K562 (cell line): Measurements from ENCODE around the gene CCDC71L. TPM values are rescaled to one million over a fixed set of nuclear protein-coding genes. Genes with fewer than 3 reads are reported as not detected.

Experiments used
- CBX1 ChIP-seq: sonication (generic); IDR thresholded peaks from 2 replicates; pipeline ENCODE4 v1.6.1; 2016; ENCODE audit warnings: antibody characterized with exemption, low read depth, mild to moderate bottlenecking
- DPF2 ChIP-seq: fragments of 450-650 bp; IDR thresholded peaks from 2 replicates; pipeline ENCODE4 v1.6.1; 2016
- GTF2E2 ChIP-seq: fragments of 200-800 bp; sonication (Bioruptor generic); IDR thresholded peaks from 2 replicates; pipeline ENCODE4 v1.6.1; 2016; ENCODE audit warnings: missing genetic modification characterization, missing compliant biosample characterization
- HNRNPLL ChIP-seq: fragments of 200-400 bp; formaldehyde crosslinking; IDR thresholded peaks from 2 replicates; pipeline ENCODE4 v1.6.1; 2017; ENCODE audit warnings: low read length, low read depth, mild to moderate bottlenecking; ENCODE audit not compliant: poor library complexity, severe bottlenecking
- NEUROD1 ChIP-seq: fragments of 150-350 bp; IDR thresholded peaks from 2 replicates; pipeline ENCODE4 v1.6.1; 2014; ENCODE audit warnings: borderline replicate concordance, low read length, low read depth; ENCODE audit not compliant: partially characterized antibody
- POLR2AphosphoS5 ChIP-seq: IDR thresholded peaks from 2 replicates; pipeline ENCODE4 v1.6.1; 2011; ENCODE audit warnings: mild to moderate bottlenecking, low read depth, low read length, moderate library complexity; ENCODE audit not compliant: control insufficient read depth, insufficient read depth
- SMAD1 ChIP-seq: fragments of 150-350 bp; IDR thresholded peaks from 2 replicates; pipeline ENCODE4 v1.6.1; 2014; ENCODE audit warnings: low read length, low read depth; ENCODE audit not compliant: partially characterized antibody
- SMAD3 ChIP-seq: fragments of 450-650 bp; formaldehyde crosslinking; conservative IDR thresholded peaks from 2 replicates; pipeline ENCODE4 v1.4.0; 2020; ENCODE audit warnings: mild to moderate bottlenecking
- SUPT5H ChIP-seq: fragments of 450-650 bp; IDR thresholded peaks from 2 replicates; pipeline ENCODE4 v1.6.1; 2016
- TCF3 ChIP-seq: sonication (generic); formaldehyde crosslinking; IDR thresholded peaks from 2 replicates; pipeline ENCODE4 v1.4.0; 2020; ENCODE audit warnings: mild to moderate bottlenecking, missing genetic modification reagents
- TCF7L2 ChIP-seq: fragments of 150-350 bp; IDR thresholded peaks from 2 replicates; pipeline ENCODE4 v1.6.1; 2016; ENCODE audit warnings: low read depth, mild to moderate bottlenecking, low read length, moderate library complexity
- ZKSCAN1 ChIP-seq: fragments of 150-350 bp; IDR thresholded peaks from 2 replicates; pipeline ENCODE4 v1.6.1; 2016; ENCODE audit warnings: low read depth, low read length
- polyA plus RNA-seq, 8 experiments: library from polyadenylated mRNA; depleted of rRNA in 4 of 8; stranded (reverse) in 5 of 8; unstranded in 3 of 8; fragments of >200 nt; fragmentation: Nextera tagmentation in 2 of 8; fragmentation: Illumina TruSeq in 1 of 8; extraction: Ambion mirVana in 2 of 8; extraction: Trizol in 1 of 8; gene quantifications; 2 replicates each; pipeline versions ENCODE4 v1.2.1 to v1.2.3, GENCODE V29; 2011 to 2014; ENCODE audit warnings: inconsistent platforms in 1 of 8, missing spikeins in 1 of 8
- total RNA-seq, 7 experiments: library from RNA; depleted of rRNA in 6 of 7; stranded (reverse); fragments of >200 nt in 6 of 7; fragmentation: Illumina TruSeq in 2 of 7; extraction: Trizol in 2 of 7; gene quantifications; 2 replicates each; pipeline versions ENCODE4 v1.2.1 to v1.2.3, GENCODE V29; 2011 to 2021; ENCODE audit warnings: low replicate concordance in 1 of 7
- TF ChIP-seq, protein P1 (sequence below): sonication (generic); formaldehyde crosslinking; IDR thresholded peaks from 2 replicates; pipeline ENCODE4 v1.8.0; 2023; ENCODE audit warnings: mild to moderate bottlenecking, missing genetic modification reagents
- TF ChIP-seq, protein P2 (sequence below): fragments of 250-450 bp; sonication (Bioruptor Pico); IDR thresholded peaks from 2 replicates; pipeline ENCODE4 v1.8.0; 2022; ENCODE audit warnings: moderate library complexity, mild to moderate bottlenecking, inconsistent platforms
- TF ChIP-seq, protein P3 (sequence below): fragments of 250-450 bp; sonication (Bioruptor Pico); IDR thresholded peaks from 2 replicates; pipeline ENCODE4 v1.4.0; 2020
- TF ChIP-seq, protein P4 (sequence below): fragments of 250-450 bp; sonication (Bioruptor Pico); IDR thresholded peaks from 2 replicates; pipeline ENCODE4 v1.5.0; 2020; ENCODE audit warnings: mild to moderate bottlenecking, borderline replicate concordance
- TF ChIP-seq, protein P5 (sequence below): fragments of 450-650 bp; formaldehyde crosslinking; IDR thresholded peaks from 2 replicates; pipeline ENCODE4 v1.4.0; 2022; ENCODE audit warnings: missing genetic modification characterization
- TF ChIP-seq, protein P6 (sequence below): fragments of 450-650 bp; conservative IDR thresholded peaks from 2 replicates; pipeline ENCODE4 v1.6.1; 2016; ENCODE audit warnings: missing genetic modification characterization, low read depth, mild to moderate bottlenecking, missing compliant biosample characterization, moderate library complexity

CCDC71L gene
- total and polyA plus RNA-seq, 9 of the 15 experiments (the other 6 are each of a cell fraction or from before 2014, with no cell fraction given): 5.7 to 108 (median 25.4) TPM

DNA sequence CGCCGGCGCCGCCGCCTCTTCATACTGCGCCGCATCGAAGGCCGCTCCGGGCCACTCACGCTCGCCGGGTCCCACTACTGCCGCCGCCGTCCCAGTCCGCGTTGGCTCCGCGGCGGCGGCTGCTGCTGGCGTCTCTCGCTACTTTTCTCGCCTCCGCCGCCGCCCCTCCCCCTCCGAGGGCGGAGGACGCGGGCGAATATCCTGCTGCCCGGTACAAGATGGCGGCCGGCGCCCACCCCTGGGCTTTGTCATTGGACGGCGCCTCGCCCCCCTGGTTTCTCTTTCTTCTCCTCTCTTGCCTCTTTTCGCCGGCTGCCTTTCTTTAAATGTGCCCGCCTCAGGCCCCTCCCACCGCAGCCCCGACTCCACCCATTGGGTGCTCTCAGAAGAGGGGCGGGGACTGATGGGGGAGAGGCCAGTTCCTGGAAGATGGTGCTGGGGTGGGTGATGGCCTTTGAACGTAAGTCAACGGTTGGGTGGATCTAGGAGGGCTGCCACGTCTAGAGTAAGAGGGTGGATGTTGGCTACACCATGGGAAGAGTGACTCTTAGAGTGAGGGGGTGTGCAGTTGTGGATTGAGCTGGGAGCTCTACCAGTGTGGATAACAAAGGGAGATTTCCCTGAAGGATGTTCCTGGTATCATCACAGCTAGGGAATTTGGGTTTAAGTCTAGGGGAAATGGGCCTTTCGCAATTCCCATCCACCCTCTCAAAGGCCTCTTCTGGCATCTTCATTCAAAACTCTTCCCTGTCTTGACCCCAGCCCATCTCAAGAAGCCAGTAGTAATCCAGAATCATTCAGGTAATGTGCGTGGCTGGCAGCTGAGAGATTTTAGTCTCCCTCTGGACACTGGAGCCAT, at the start of gene CCDC71L (continued):
- TF ChIP-seq, protein P1, sequence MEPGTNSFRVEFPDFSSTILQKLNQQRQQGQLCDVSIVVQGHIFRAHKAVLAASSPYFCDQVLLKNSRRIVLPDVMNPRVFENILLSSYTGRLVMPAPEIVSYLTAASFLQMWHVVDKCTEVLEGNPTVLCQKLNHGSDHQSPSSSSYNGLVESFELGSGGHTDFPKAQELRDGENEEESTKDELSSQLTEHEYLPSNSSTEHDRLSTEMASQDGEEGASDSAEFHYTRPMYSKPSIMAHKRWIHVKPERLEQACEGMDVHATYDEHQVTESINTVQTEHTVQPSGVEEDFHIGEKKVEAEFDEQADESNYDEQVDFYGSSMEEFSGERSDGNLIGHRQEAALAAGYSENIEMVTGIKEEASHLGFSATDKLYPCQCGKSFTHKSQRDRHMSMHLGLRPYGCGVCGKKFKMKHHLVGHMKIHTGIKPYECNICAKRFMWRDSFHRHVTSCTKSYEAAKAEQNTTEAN (CRISPR knock-in tag): no peak
- TF ChIP-seq, protein P2, sequence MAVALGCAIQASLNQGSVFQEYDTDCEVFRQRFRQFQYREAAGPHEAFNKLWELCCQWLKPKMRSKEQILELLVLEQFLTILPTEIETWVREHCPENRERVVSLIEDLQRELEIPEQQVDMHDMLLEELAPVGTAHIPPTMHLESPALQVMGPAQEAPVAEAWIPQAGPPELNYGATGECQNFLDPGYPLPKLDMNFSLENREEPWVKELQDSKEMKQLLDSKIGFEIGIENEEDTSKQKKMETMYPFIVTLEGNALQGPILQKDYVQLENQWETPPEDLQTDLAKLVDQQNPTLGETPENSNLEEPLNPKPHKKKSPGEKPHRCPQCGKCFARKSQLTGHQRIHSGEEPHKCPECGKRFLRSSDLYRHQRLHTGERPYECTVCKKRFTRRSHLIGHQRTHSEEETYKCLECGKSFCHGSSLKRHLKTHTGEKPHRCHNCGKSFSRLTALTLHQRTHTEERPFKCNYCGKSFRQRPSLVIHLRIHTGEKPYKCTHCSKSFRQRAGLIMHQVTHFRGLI (CRISPR knock-in tag): 0 out of 2 replicates have a peak, but pooled peaks have one; percentile 34
- TF ChIP-seq, protein P3, sequence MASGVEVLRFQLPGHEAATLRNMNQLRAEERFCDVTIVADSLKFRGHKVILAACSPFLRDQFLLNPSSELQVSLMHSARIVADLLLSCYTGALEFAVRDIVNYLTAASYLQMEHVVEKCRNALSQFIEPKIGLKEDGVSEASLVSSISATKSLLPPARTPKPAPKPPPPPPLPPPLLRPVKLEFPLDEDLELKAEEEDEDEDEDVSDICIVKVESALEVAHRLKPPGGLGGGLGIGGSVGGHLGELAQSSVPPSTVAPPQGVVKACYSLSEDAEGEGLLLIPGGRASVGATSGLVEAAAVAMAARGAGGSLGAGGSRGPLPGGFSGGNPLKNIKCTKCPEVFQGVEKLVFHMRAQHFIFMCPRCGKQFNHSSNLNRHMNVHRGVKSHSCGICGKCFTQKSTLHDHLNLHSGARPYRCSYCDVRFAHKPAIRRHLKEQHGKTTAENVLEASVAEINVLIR (CRISPR knock-in tag): peak; percentile 25; the same call in 1 of the 2 replicates
- TF ChIP-seq SMAD3 (CRISPR knock-in tag) (no peak), TCF3 (CRISPR knock-in tag) (peak; percentile 39; the same call in 1 of the 2 replicates), GTF2E2 (tag) (peak; percentile 97), POLR2AphosphoS5 (peak; percentile 58; the same call in 1 of the 2 replicates), HNRNPLL (peak; percentile 28), DPF2 (peak; percentile 79), ZKSCAN1 (0 out of 2 replicates have a peak, but pooled peaks have one; percentile 71), NEUROD1 (peak; percentile 43), SUPT5H (peak; percentile 82), SMAD1 (peak; percentile 64), TCF7L2 (peak; percentile 54; the same call in 1 of the 2 replicates), CBX1 (peak; percentile 90; the same call in 1 of the 2 replicates)
- TF ChIP-seq, protein P4, sequence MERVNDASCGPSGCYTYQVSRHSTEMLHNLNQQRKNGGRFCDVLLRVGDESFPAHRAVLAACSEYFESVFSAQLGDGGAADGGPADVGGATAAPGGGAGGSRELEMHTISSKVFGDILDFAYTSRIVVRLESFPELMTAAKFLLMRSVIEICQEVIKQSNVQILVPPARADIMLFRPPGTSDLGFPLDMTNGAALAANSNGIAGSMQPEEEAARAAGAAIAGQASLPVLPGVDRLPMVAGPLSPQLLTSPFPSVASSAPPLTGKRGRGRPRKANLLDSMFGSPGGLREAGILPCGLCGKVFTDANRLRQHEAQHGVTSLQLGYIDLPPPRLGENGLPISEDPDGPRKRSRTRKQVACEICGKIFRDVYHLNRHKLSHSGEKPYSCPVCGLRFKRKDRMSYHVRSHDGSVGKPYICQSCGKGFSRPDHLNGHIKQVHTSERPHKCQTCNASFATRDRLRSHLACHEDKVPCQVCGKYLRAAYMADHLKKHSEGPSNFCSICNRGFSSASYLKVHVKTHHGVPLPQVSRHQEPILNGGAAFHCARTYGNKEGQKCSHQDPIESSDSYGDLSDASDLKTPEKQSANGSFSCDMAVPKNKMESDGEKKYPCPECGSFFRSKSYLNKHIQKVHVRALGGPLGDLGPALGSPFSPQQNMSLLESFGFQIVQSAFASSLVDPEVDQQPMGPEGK (CRISPR knock-in tag): peak; percentile 77; the same call in 1 of the 2 replicates
- TF ChIP-seq, protein P5, sequence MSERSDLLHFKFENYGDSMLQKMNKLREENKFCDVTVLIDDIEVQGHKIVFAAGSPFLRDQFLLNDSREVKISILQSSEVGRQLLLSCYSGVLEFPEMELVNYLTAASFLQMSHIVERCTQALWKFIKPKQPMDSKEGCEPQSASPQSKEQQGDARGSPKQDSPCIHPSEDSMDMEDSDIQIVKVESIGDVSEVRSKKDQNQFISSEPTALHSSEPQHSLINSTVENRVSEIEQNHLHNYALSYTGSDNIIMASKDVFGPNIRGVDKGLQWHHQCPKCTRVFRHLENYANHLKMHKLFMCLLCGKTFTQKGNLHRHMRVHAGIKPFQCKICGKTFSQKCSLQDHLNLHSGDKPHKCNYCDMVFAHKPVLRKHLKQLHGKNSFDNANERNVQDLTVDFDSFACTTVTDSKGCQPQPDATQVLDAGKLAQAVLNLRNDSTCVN (CRISPR knock-in tag): peak; percentile 91
- TF ChIP-seq, protein P6, sequence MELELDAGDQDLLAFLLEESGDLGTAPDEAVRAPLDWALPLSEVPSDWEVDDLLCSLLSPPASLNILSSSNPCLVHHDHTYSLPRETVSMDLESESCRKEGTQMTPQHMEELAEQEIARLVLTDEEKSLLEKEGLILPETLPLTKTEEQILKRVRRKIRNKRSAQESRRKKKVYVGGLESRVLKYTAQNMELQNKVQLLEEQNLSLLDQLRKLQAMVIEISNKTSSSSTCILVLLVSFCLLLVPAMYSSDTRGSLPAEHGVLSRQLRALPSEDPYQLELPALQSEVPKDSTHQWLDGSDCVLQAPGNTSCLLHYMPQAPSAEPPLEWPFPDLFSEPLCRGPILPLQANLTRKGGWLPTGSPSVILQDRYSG (tag): peak; percentile 73; the same call in 1 of the 2 replicates
